SJSA1 (cell line): ENCODE measurements around the gene ATF6. TPM values are rescaled to one million over a fixed set of nuclear protein-coding genes. Genes with fewer than 3 reads are reported as not detected.

ENCODE experiments used
- DNase-seq, 2 experiments: peaks; one replicate each; pipeline ENCODE4 v3.0.0-alpha.2; 2015 to 2020; ENCODE audit warnings: low spot score in 2 of 2, low read depth in 1 of 2
- H3K27ac ChIP-seq: fragments of 250-450 bp; sonication (Bioruptor Pico); 2 replicates; pipeline ENCODE4 v1.5.1; 2020; ENCODE audit warnings: mild to moderate bottlenecking, moderate library complexity
- H3K27me3 ChIP-seq: fragments of 250-450 bp; sonication (Bioruptor Pico); replicated peaks from 2 replicates; pipeline ENCODE4 v1.5.1; 2020; ENCODE audit warnings: mild to moderate bottlenecking, moderate library complexity
- H3K36me3 ChIP-seq: fragments of 250-450 bp; sonication (Bioruptor Pico); 2 replicates; pipeline ENCODE4 v1.5.1; 2020; ENCODE audit warnings: mild to moderate bottlenecking
- H3K4me1 ChIP-seq: fragments of 250-450 bp; sonication (Bioruptor Pico); replicated peaks from 2 replicates; pipeline ENCODE4 v1.6.1; 2021; ENCODE audit warnings: mild to moderate bottlenecking
- H3K4me3 ChIP-seq: fragments of 250-450 bp; sonication (Bioruptor Pico); 2 replicates; pipeline ENCODE4 v1.5.1; 2020; ENCODE audit warnings: mild to moderate bottlenecking
- H3K9me3 ChIP-seq: fragments of 250-450 bp; sonication (Bioruptor Pico); replicated peaks from 2 replicates; pipeline ENCODE4 v1.5.1; 2020; ENCODE audit warnings: mild to moderate bottlenecking
- total RNA-seq: library from RNA; depleted of rRNA; stranded (reverse); fragments of >200 nt; shearing (Covaris generic); gene quantifications from 2 replicates; pipeline ENCODE4 v1.2.3, GENCODE V29; 2014

The ATF6 gene
- total RNA-seq, 1 experiment from 2014 or later: 30.6 TPM

- Histone ChIP-seq H3K4me3 (peak overlapping the region; percentile 87), H3K36me3 (0 out of 2 replicates have a peak, but pooled peaks cover 2% of the 10 kb centered on the region), H3K27me3 (no peaks in the 10 kb centered on the region), H3K27ac (peak overlapping the region; percentile 72), H3K9me3 (no peaks in the 10 kb centered on the region), H3K4me1 (peaks cover 36% of the 10 kb centered on the region)
- peak; percentile 61 to 71 for DNase-seq
Measured at GRCh38 chr1:161727256-161727924, 38.7 kb upstream of the ATF6 start.

GRCh38 chr1:161728376-161729226 lies 37.5 kb upstream of the ATF6 start:
- Histone ChIP-seq H3K4me1 (peaks cover 38% of the 10 kb centered on the region), H3K4me3 (no peak overlapping the region), H3K27me3 (no peaks in the 10 kb centered on the region), H3K27ac (no peak overlapping the region), H3K36me3 (0 out of 2 replicates have a peak, but pooled peaks cover 2% of the 10 kb centered on the region), H3K9me3 (no peaks in the 10 kb centered on the region)
- no peak for DNase-seq

GRCh38 chr1:161730050-161730564 lies 36.0 kb upstream of the ATF6 start:
- 0 out of 2 replicates have a peak, but pooled peaks cover 2% of the 10 kb centered on the region for H3K36me3 ChIP-seq
- H3K27me3 ChIP-seq: no peaks in the 10 kb centered on the region
- DNase-seq: peak in 1 of 2 experiments; percentile 65
- peak overlapping the region; percentile 74 for H3K27ac ChIP-seq
- H3K4me1 ChIP-seq: peaks cover 42% of the 10 kb centered on the region
- no peaks in the 10 kb centered on the region for H3K9me3 ChIP-seq
- no peak overlapping the region for H3K4me3 ChIP-seq

- Histone ChIP-seq H3K4me1 (peaks cover 31% of the 10 kb centered on the region), H3K4me3 (no peak overlapping the region), H3K9me3 (no peaks in the 10 kb centered on the region), H3K27ac (no peak overlapping the region), H3K36me3 (0 out of 2 replicates have a peak, but pooled peaks cover 2% of the 10 kb centered on the region), H3K27me3 (no peaks in the 10 kb centered on the region)
- DNase-seq: no peak
Measured at GRCh38 chr1:161731241-161731640, 34.9 kb upstream of the ATF6 start.

GRCh38 chr1:161731981-161732718 lies 34.0 kb upstream of the ATF6 start:
- peaks cover 30% of the 10 kb centered on the region for H3K4me1 ChIP-seq
- no peaks in the 10 kb centered on the region for H3K27me3 ChIP-seq
- no peak overlapping the region for H3K4me3 ChIP-seq
- no peak for DNase-seq
- no peaks in the 10 kb centered on the region for H3K36me3 ChIP-seq
- H3K9me3 ChIP-seq: no peaks in the 10 kb centered on the region
- no peak overlapping the region for H3K27ac ChIP-seq

- H3K9me3 ChIP-seq: no peaks in the 10 kb centered on the region
- no peaks in the 10 kb centered on the region for H3K36me3 ChIP-seq
- DNase-seq: peak in 1 of 2 experiments; percentile 29
- H3K4me1 ChIP-seq: peaks cover 20% of the 10 kb centered on the region
- no peak overlapping the region for H3K4me3 ChIP-seq
- peak overlapping the region; percentile 55 for H3K27ac ChIP-seq
- no peaks in the 10 kb centered on the region for H3K27me3 ChIP-seq
Measured at GRCh38 chr1:161733526-161733925, 32.6 kb upstream of the ATF6 start.

GRCh38 chr1:161735837-161736236 lies 30.3 kb upstream of the ATF6 start:
- DNase-seq: no peak
- H3K36me3 ChIP-seq: no peaks in the 10 kb centered on the region
- no peak overlapping the region for H3K4me3 ChIP-seq

GRCh38 chr1:161736335-161736969 lies 29.7 kb upstream of the ATF6 start:
- H3K27ac ChIP-seq: no peak overlapping the region
- H3K27me3 ChIP-seq: no peaks in the 10 kb centered on the region
- DNase-seq: no peak
- no peaks in the 10 kb centered on the region for H3K9me3 ChIP-seq
- no peaks in the 10 kb centered on the region for H3K36me3 ChIP-seq
- no peak overlapping the region for H3K4me3 ChIP-seq
- H3K4me1 ChIP-seq: peaks cover 9% of the 10 kb centered on the region

More at GRCh38 chr1:161735837-161736236, 30.3 kb upstream of the ATF6 start:
- Histone ChIP-seq H3K27me3 (no peaks in the 10 kb centered on the region), H3K4me1 (peaks cover 10% of the 10 kb centered on the region), H3K9me3 (no peaks in the 10 kb centered on the region), H3K27ac (no peak overlapping the region)

- H3K9me3 ChIP-seq: no peaks in the 10 kb centered on the region
- no peak for DNase-seq
- H3K4me1 ChIP-seq: peaks cover 9% of the 10 kb centered on the region
Measured at GRCh38 chr1:161737625-161738024, 28.5 kb upstream of the ATF6 start.

GRCh38 chr1:161738627-161739287 lies 27.4 kb upstream of the ATF6 start:
- Histone ChIP-seq H3K4me3 (no peak overlapping the region), H3K9me3 (no peaks in the 10 kb centered on the region)
- DNase-seq: peak in 1 of 2 experiments; percentile 44

More at GRCh38 chr1:161737625-161738024, 28.5 kb upstream of the ATF6 start:
- no peaks in the 10 kb centered on the region for H3K27me3 ChIP-seq
- no peaks in the 10 kb centered on the region for H3K36me3 ChIP-seq
- no peak overlapping the region for H3K27ac ChIP-seq
- no peak overlapping the region for H3K4me3 ChIP-seq

GRCh38 chr1:161739865-161740566 lies 26.1 kb upstream of the ATF6 start:
- H3K27ac ChIP-seq: no peak overlapping the region
- H3K4me3 ChIP-seq: no peak overlapping the region
- no peak for DNase-seq
- no peaks in the 10 kb centered on the region for H3K36me3 ChIP-seq
- no peaks in the 10 kb centered on the region for H3K9me3 ChIP-seq
- no peaks in the 10 kb centered on the region; the same call in 1 of the 2 replicates for H3K4me1 ChIP-seq
- H3K27me3 ChIP-seq: no peaks in the 10 kb centered on the region

More at GRCh38 chr1:161738627-161739287, 27.4 kb upstream of the ATF6 start:
- no peaks in the 10 kb centered on the region for H3K36me3 ChIP-seq
- no peak overlapping the region for H3K27ac ChIP-seq
- H3K27me3 ChIP-seq: no peaks in the 10 kb centered on the region
- H3K4me1 ChIP-seq: peaks cover 4% of the 10 kb centered on the region

GRCh38 chr1:161740921-161741320 lies 25.2 kb upstream of the ATF6 start:
- Histone ChIP-seq H3K4me3 (no peak overlapping the region), H3K4me1 (no peaks in the 10 kb centered on the region; the same call in 1 of the 2 replicates), H3K27me3 (no peaks in the 10 kb centered on the region), H3K36me3 (no peaks in the 10 kb centered on the region), H3K27ac (no peak overlapping the region), H3K9me3 (no peaks in the 10 kb centered on the region)
- no peak for DNase-seq
